Measurements from ENCODE around the gene KHDC1. TPM values are rescaled to one million over a fixed set of nuclear protein-coding genes. Genes with fewer than 3 reads are reported as not detected.

KHDC1 gene
- total and polyA plus RNA-seq, 2 of the 4 experiments (the other 2 are of a cell fraction): 1.6 to 5.5 TPM

DNA sequence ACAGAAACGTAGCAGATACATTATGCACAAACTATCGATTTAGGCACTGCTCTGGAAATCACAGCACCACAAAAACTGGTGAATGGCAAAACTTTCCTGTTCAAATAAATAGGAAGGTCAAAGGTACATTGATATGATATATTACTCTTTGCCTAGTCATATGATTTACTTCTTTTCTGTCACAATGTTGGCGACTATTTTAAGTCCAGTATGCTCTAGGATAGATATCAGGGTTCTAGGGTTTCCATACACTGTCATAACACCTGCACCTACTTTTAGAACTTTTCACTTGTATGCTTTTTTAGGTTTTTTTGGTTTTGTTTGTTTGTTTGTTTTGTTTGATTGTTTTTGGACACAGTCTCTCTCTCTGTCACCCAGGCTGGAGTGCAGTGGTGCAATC lies 62.7 kb downstream of the KHDC1 start:
- H2BK15ac ChIP-seq (ENCODE audit: low read depth, low read length): no peak overlapping the region
- in situ Hi-C loops (cut with MboI; ENCODE audit: low sequenced_read_pairs): no loop called here
- BruUV-seq (replicated peaks): no TSS peak

More for the DNA sequence above, 62.7 kb downstream of the KHDC1 start:
- ChIA-PET CTCF (no interaction called here), POLR2A (ENCODE audit: unreplicated experiment) (no interaction called here)
- ATAC-seq (ENCODE audit: low read depth): no peak
- no peak overlapping the region for H4K91ac ChIP-seq (ENCODE audit: insufficient read depth, low read depth, low read length)
- H2AFZ ChIP-seq (replicated peaks; ENCODE audit: low read length, poor library complexity): no peak overlapping the region
- H3K9me3 ChIP-seq (ENCODE audit: control insufficient read depth, insufficient read depth, low read length): no peaks in the 10 kb centered on the region
- no peak overlapping the region for H2BK120ac ChIP-seq (ENCODE audit: low read depth, low read length)
- no peaks in the 10 kb centered on the region for H3K36me3 ChIP-seq (ENCODE audit: control insufficient read depth, insufficient read depth, low read length)
- H3K56ac ChIP-seq (ENCODE audit: extremely low read depth, insufficient read depth, low read length): no peak overlapping the region
- no peak overlapping the region for H3K14ac ChIP-seq (replicated peaks; ENCODE audit: low read depth, low read length)
- no peak overlapping the region for H3K9ac ChIP-seq (ENCODE audit: low read depth, low read length)
- DNase-seq: no peak
- no peak overlapping the region for H3K4me3 ChIP-seq (ENCODE audit: insufficient read depth, low read depth, low read length)
- TF ChIP-seq FOS (IDR thresholded peaks at IDR 0.05; ENCODE audit: low read depth, low read length) (no peak), RCOR1 (IDR thresholded peaks at IDR 0.05; ENCODE audit: insufficient replicate concordance, low read length) (no peak), RAD21 (IDR thresholded peaks at IDR 0.05; ENCODE audit: low read length) (no peak), MAFK (IDR thresholded peaks at IDR 0.05; ENCODE audit: low read depth, low read length) (no peak), NFE2L2 (IDR thresholded peaks at IDR 0.05; ENCODE audit: low read depth, low read length) (no peak), CHD1 (IDR thresholded peaks at IDR 0.05; ENCODE audit: low read depth, low read length) (no peak), CEBPB (IDR thresholded peaks at IDR 0.05; ENCODE audit: low read depth, low read length) (no peak), SMC3 (IDR thresholded peaks at IDR 0.05; ENCODE audit: low read depth, low read length) (no peak), MXI1 (IDR thresholded peaks at IDR 0.05; ENCODE audit: borderline replicate concordance, low read depth, low read length) (no peak), RFX5 (IDR thresholded peaks at IDR 0.05; ENCODE audit: low read depth, low read length) (no peak), BHLHE40 (IDR thresholded peaks at IDR 0.05; ENCODE audit: low read depth, low read length) (no peak)
- TF ChIP-seq, protein P1, sequence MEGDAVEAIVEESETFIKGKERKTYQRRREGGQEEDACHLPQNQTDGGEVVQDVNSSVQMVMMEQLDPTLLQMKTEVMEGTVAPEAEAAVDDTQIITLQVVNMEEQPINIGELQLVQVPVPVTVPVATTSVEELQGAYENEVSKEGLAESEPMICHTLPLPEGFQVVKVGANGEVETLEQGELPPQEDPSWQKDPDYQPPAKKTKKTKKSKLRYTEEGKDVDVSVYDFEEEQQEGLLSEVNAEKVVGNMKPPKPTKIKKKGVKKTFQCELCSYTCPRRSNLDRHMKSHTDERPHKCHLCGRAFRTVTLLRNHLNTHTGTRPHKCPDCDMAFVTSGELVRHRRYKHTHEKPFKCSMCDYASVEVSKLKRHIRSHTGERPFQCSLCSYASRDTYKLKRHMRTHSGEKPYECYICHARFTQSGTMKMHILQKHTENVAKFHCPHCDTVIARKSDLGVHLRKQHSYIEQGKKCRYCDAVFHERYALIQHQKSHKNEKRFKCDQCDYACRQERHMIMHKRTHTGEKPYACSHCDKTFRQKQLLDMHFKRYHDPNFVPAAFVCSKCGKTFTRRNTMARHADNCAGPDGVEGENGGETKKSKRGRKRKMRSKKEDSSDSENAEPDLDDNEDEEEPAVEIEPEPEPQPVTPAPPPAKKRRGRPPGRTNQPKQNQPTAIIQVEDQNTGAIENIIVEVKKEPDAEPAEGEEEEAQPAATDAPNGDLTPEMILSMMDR (conservative IDR thresholded peaks at IDR 0.05; ENCODE audit: low read depth, low read length): no peak
- TF ChIP-seq, protein P2, sequence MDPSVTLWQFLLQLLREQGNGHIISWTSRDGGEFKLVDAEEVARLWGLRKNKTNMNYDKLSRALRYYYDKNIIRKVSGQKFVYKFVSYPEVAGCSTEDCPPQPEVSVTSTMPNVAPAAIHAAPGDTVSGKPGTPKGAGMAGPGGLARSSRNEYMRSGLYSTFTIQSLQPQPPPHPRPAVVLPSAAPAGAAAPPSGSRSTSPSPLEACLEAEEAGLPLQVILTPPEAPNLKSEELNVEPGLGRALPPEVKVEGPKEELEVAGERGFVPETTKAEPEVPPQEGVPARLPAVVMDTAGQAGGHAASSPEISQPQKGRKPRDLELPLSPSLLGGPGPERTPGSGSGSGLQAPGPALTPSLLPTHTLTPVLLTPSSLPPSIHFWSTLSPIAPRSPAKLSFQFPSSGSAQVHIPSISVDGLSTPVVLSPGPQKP (IDR thresholded peaks at IDR 0.05; ENCODE audit: borderline replicate concordance, low read depth, low read length): no peak
- no peak overlapping the region for H3K4me2 ChIP-seq (ENCODE audit: low read depth, low read length)
- peaks cover 3% of the 10 kb centered on the region for H3K4me1 ChIP-seq (ENCODE audit: control insufficient read depth, insufficient read depth, low read length)
- intact Hi-C loops (cut with micrococcal nuclease): no loop called here
- H4K20me1 ChIP-seq (ENCODE audit: insufficient read depth, low read length): no peaks in the 10 kb centered on the region
- H2BK20ac ChIP-seq (ENCODE audit: low read depth, low read length): no peak overlapping the region
- H3K79me1 ChIP-seq (ENCODE audit: low read depth in 1 of 2, low read length in 2 of 2): no peaks in the 10 kb centered on the region
- H3K4ac ChIP-seq (ENCODE audit: low read depth, low read length): no peak overlapping the region
- no CpG with 5 or more reads among the region's 3 CpGs for WGBS, 2 experiments (ENCODE audit: extremely low coverage in 2 of 2, insufficient read length in 1 of 2)
- H3K23ac ChIP-seq (ENCODE audit: low read depth, low read length): no peak overlapping the region
- no peak overlapping the region for H4K8ac ChIP-seq (ENCODE audit: low read depth in 2 of 2, low read length in 2 of 2)
- H2BK5ac ChIP-seq (ENCODE audit: low read depth, low read length, poor library complexity, severe bottlenecking): no peak overlapping the region
- no peak overlapping the region for H2AK5ac ChIP-seq (ENCODE audit: low read depth, low read length)
- no peak overlapping the region for H4K5ac ChIP-seq (ENCODE audit: low read depth, low read length)
- H3K27ac ChIP-seq (ENCODE audit: insufficient read depth, low read length): no peak overlapping the region
- H3K9me1 ChIP-seq (ENCODE audit: insufficient read depth, low read length): peaks cover 4% of the 10 kb centered on the region; the same call in 1 of the 2 replicates
- dilution Hi-C loops (cut with HindIII; ENCODE audit: low sequenced_read_pairs, unreplicated experiment): no loop called here
- H2AK9ac ChIP-seq (replicated peaks; ENCODE audit: low read depth, low read length, poor library complexity): no peak overlapping the region
- H3K18ac ChIP-seq (ENCODE audit: low read depth, low read length): no peak overlapping the region
- H3K27me3 ChIP-seq (ENCODE audit: control insufficient read depth, insufficient read depth, low read length): no peaks in the 10 kb centered on the region
